ENCODE measurements around the gene PPP1R12B. TPM values are rescaled to one million over a fixed set of nuclear protein-coding genes. Genes with fewer than 3 reads are reported as not detected.
"Not testable (repeated sequence)": the region's sequence is repeated elsewhere in the genome, so short reads cannot be mapped to it uniquely, and the experiment has no call there.

PPP1R12B gene
- total RNA-seq, 5 donors from 2014 or later (not counting 1 experiment from before 2014, with no cell fraction given) = 24.3 to 40.9 (median 27.0) TPM

DNA sequence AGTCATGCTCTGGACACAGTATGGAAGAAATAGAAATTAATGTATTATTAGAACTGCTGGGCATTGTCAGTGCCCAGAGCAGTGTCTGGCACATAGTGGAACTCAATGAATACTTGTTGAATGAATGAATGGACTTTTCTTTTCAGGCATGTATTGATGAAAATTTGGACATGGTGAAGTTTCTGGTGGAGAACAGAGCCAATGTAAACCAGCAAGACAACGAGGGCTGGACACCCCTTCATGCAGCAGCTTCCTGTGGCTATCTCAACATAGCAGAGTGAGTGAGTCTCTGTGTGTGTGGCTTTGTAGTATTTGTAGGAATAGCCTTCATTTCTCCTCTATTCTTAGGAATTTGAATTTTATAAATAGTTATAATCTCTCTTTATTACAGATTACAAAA, 68.1 kb downstream of the PPP1R12B start:
- no CpG with 5 or more reads among the region's 1 CpG for WGBS (ENCODE audit: insufficient coverage)
- Histone ChIP-seq H3K4me1 (ENCODE audit: control insufficient read depth in 1 of 2, extremely low read depth in 1 of 2, insufficient read depth in 2 of 2, low read length in 2 of 2) (no peaks in the 10 kb centered on the region), H3K9me3 (no peaks in the 10 kb centered on the region), H3K27ac (ENCODE audit: low read length) (no peak overlapping the region), H3K27me3 (replicated peaks in 1 of 2; ENCODE audit: control insufficient read depth in 2 of 2, extremely low read depth in 1 of 2, insufficient read depth in 2 of 2, low read length in 1 of 2) (no peaks in the 10 kb centered on the region), H3K4me3 (ENCODE audit: control insufficient read depth in 1 of 2, extremely low read depth in 1 of 2, low read length in 1 of 2) (no peak overlapping the region), H3K36me3 (ENCODE audit: control insufficient read depth in 2 of 2, extremely low read depth in 1 of 2, insufficient read depth in 1 of 2, low read length in 1 of 2) (no peaks in the 10 kb centered on the region)
- Mint-ChIP-seq H3K27me3 (no peaks in the 10 kb centered on the region), H3K36me3 (peaks cover 18% of the 10 kb centered on the region), H3K9me3 (no peaks in the 10 kb centered on the region), H3K4me1 (no peaks in the 10 kb centered on the region), H3K4me3 (no peak overlapping the region), H3K27ac (no peak overlapping the region)
- DNase-seq = no peak
- no peak for ATAC-seq (replicated peaks in 1 of 4)
- ChIA-PET CTCF (no interaction called here), POLR2A (no interaction called here)

DNA sequence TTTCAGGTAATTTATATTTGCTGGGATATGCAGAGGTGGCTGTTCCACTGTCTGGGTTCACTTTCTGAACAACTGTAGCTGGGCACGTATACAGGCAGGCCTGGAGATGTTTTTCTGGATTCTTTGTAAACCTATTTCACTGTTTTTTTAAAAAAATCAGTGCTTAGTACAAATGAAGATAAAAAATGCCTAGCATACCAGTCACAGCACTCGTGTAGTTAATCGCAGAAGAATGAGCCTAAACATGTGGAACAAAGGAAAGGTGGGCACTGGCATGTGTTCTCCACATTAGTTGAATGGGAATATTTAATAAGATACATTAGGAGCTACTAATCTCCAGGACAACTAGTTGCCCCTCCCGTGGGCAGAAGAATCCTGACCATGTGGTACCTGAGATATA, 68.6 kb downstream of the PPP1R12B start:
- no CpG with 5 or more reads among the region's 4 CpGs for WGBS (ENCODE audit: insufficient coverage)
- ATAC-seq (replicated peaks in 1 of 4); H3K27me3 Mint-ChIP-seq; H3K9me3 Mint-ChIP-seq; H3K27me3 ChIP-seq (replicated peaks in 1 of 2; ENCODE audit: control insufficient read depth in 2 of 2, extremely low read depth in 1 of 2, insufficient read depth in 2 of 2, low read length in 1 of 2); H3K36me3 ChIP-seq (ENCODE audit: control insufficient read depth in 2 of 2, extremely low read depth in 1 of 2, insufficient read depth in 1 of 2, low read length in 1 of 2); H3K4me3 Mint-ChIP-seq; H3K4me1 ChIP-seq (ENCODE audit: control insufficient read depth in 1 of 2, extremely low read depth in 1 of 2, insufficient read depth in 2 of 2, low read length in 2 of 2); H3K27ac Mint-ChIP-seq; H3K4me3 ChIP-seq (ENCODE audit: control insufficient read depth in 1 of 2, extremely low read depth in 1 of 2, low read length in 1 of 2); H3K9me3 ChIP-seq; H3K27ac ChIP-seq (ENCODE audit: low read length); H3K4me1 Mint-ChIP-seq; POLR2A ChIA-PET; CTCF ChIA-PET; DNase-seq: not testable (repeated sequence)
- H3K36me3 Mint-ChIP-seq = peaks cover 18% of the 10 kb centered on the region

DNA sequence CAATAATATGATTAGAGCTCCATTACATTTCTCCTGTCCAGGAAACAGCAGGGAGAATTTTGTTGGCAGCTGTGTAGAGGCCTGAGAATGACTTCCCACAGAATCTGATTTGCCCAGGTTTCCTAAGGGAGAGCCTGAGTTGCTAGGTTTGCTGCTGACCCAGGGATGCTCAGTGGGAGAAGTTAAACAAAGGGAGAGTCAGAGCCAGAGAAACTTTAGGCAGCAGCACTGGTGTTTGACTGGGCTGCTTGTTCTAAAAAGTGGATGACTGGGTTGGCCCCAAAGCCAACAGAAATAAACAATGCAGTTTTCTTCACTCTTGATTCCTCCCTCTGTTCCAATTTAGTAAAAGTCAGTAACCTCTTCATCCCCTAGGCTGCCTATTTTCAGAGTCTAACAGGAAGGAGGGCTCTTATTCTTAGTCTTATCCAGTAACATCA, 69.3 kb downstream of the PPP1R12B start:
- H3K27ac ChIP-seq (ENCODE audit: low read length); H3K4me1 ChIP-seq (ENCODE audit: control insufficient read depth in 1 of 2, extremely low read depth in 1 of 2, insufficient read depth in 2 of 2, low read length in 2 of 2); H3K4me3 ChIP-seq (ENCODE audit: control insufficient read depth in 1 of 2, extremely low read depth in 1 of 2, low read length in 1 of 2); H3K9me3 ChIP-seq; H3K36me3 ChIP-seq (ENCODE audit: control insufficient read depth in 2 of 2, extremely low read depth in 1 of 2, insufficient read depth in 1 of 2, low read length in 1 of 2); H3K4me3 Mint-ChIP-seq; POLR2A ChIA-PET; DNase-seq; H3K27me3 ChIP-seq (replicated peaks in 1 of 2; ENCODE audit: control insufficient read depth in 2 of 2, extremely low read depth in 1 of 2, insufficient read depth in 2 of 2, low read length in 1 of 2); H3K27ac Mint-ChIP-seq; H3K4me1 Mint-ChIP-seq; H3K27me3 Mint-ChIP-seq; ATAC-seq (replicated peaks in 1 of 4); H3K9me3 Mint-ChIP-seq: not testable (repeated sequence)
- peaks cover 22% of the 10 kb centered on the region for H3K36me3 Mint-ChIP-seq
- CTCF ChIA-PET = interaction anchor here in 1 of 2 donors (0.7 kb wide), 1 partner anchor 297 kb away, joined by 3 read pairs; no protein-coding TSS in a partner anchor

- peaks cover 29% of the 10 kb centered on the region for H3K36me3 Mint-ChIP-seq
- H3K27ac ChIP-seq (ENCODE audit: low read length); H3K4me3 Mint-ChIP-seq; H3K9me3 Mint-ChIP-seq; H3K36me3 ChIP-seq (ENCODE audit: control insufficient read depth in 2 of 2, extremely low read depth in 1 of 2, insufficient read depth in 1 of 2, low read length in 1 of 2); H3K27me3 Mint-ChIP-seq; POLR2A ChIA-PET; ATAC-seq (replicated peaks in 1 of 4); H3K4me1 Mint-ChIP-seq; DNase-seq; H3K4me1 ChIP-seq (ENCODE audit: control insufficient read depth in 1 of 2, extremely low read depth in 1 of 2, insufficient read depth in 2 of 2, low read length in 2 of 2); CTCF ChIA-PET; H3K9me3 ChIP-seq; H3K27me3 ChIP-seq (replicated peaks in 1 of 2; ENCODE audit: control insufficient read depth in 2 of 2, extremely low read depth in 1 of 2, insufficient read depth in 2 of 2, low read length in 1 of 2); H3K27ac Mint-ChIP-seq; H3K4me3 ChIP-seq (ENCODE audit: control insufficient read depth in 1 of 2, extremely low read depth in 1 of 2, low read length in 1 of 2): not testable (repeated sequence)
- WGBS (ENCODE audit: insufficient coverage) = 100% methylated on average over 1 of the region's 3 CpGs
Observed at GRCh38 chr1:202419731-202420130, 71.2 kb downstream of the PPP1R12B start.

GRCh38 chr1:202420422-202421094, 72.1 kb downstream of the PPP1R12B start:
- POLR2A ChIA-PET; H3K4me1 ChIP-seq (ENCODE audit: control insufficient read depth in 1 of 2, extremely low read depth in 1 of 2, insufficient read depth in 2 of 2, low read length in 2 of 2); H3K4me3 Mint-ChIP-seq; H3K27ac Mint-ChIP-seq; H3K27me3 ChIP-seq (replicated peaks in 1 of 2; ENCODE audit: control insufficient read depth in 2 of 2, extremely low read depth in 1 of 2, insufficient read depth in 2 of 2, low read length in 1 of 2); ATAC-seq (replicated peaks in 1 of 4); H3K36me3 ChIP-seq (ENCODE audit: control insufficient read depth in 2 of 2, extremely low read depth in 1 of 2, insufficient read depth in 1 of 2, low read length in 1 of 2); H3K9me3 Mint-ChIP-seq; H3K27me3 Mint-ChIP-seq; DNase-seq; H3K9me3 ChIP-seq; H3K4me3 ChIP-seq (ENCODE audit: control insufficient read depth in 1 of 2, extremely low read depth in 1 of 2, low read length in 1 of 2); H3K27ac ChIP-seq (ENCODE audit: low read length); H3K4me1 Mint-ChIP-seq: not testable (repeated sequence)
- CTCF ChIA-PET = interaction anchor here (0.7 kb wide), 2 partner anchors 14 to 23 kb away, joined by 3 to 5 read pairs; no protein-coding TSS in a partner anchor
- WGBS (ENCODE audit: insufficient coverage) = 83% methylated on average over 1 of the region's 3 CpGs
- H3K36me3 Mint-ChIP-seq = peaks cover 33% of the 10 kb centered on the region

DNA sequence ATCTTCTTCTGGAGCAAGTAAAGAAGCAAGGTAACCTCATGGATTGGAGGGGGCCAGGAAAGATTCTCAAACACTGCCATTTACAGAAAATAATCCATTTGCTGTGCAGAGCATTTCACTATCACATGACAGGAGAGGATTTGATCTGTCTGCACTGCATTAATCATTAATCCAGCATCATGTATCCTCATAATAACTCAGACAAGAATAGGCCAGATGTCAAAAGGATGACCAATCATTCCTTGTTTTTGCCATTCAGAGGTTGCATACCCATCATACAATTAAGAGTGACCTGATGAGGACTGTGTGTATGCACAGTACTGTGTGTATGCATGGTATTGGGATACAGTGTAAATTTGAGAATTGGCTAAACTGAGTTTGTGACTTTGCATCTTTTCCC, 74.2 kb downstream of the PPP1R12B start:
- H3K27me3 Mint-ChIP-seq; CTCF ChIA-PET; DNase-seq; POLR2A ChIA-PET; H3K4me3 ChIP-seq (ENCODE audit: control insufficient read depth in 1 of 2, extremely low read depth in 1 of 2, low read length in 1 of 2); H3K4me3 Mint-ChIP-seq; H3K36me3 ChIP-seq (ENCODE audit: control insufficient read depth in 2 of 2, extremely low read depth in 1 of 2, insufficient read depth in 1 of 2, low read length in 1 of 2); ATAC-seq (replicated peaks in 1 of 4); H3K9me3 ChIP-seq; H3K27ac Mint-ChIP-seq; H3K4me1 ChIP-seq (ENCODE audit: control insufficient read depth in 1 of 2, extremely low read depth in 1 of 2, insufficient read depth in 2 of 2, low read length in 2 of 2); H3K27me3 ChIP-seq (replicated peaks in 1 of 2; ENCODE audit: control insufficient read depth in 2 of 2, extremely low read depth in 1 of 2, insufficient read depth in 2 of 2, low read length in 1 of 2); H3K27ac ChIP-seq (ENCODE audit: low read length); H3K9me3 Mint-ChIP-seq; H3K4me1 Mint-ChIP-seq: not testable (repeated sequence)
- peaks cover 32% of the 10 kb centered on the region for H3K36me3 Mint-ChIP-seq

GRCh38 chr1:202424260-202424659, 75.8 kb downstream of the PPP1R12B start:
- H3K27me3 ChIP-seq (replicated peaks in 1 of 2; ENCODE audit: control insufficient read depth in 2 of 2, extremely low read depth in 1 of 2, insufficient read depth in 2 of 2, low read length in 1 of 2); H3K4me1 Mint-ChIP-seq; H3K4me3 Mint-ChIP-seq; H3K4me3 ChIP-seq (ENCODE audit: control insufficient read depth in 1 of 2, extremely low read depth in 1 of 2, low read length in 1 of 2); H3K27me3 Mint-ChIP-seq; DNase-seq; ATAC-seq (replicated peaks in 1 of 4); H3K9me3 Mint-ChIP-seq; CTCF ChIA-PET; H3K27ac ChIP-seq (ENCODE audit: low read length); H3K36me3 ChIP-seq (ENCODE audit: control insufficient read depth in 2 of 2, extremely low read depth in 1 of 2, insufficient read depth in 1 of 2, low read length in 1 of 2); POLR2A ChIA-PET; H3K27ac Mint-ChIP-seq; H3K9me3 ChIP-seq; H3K4me1 ChIP-seq (ENCODE audit: control insufficient read depth in 1 of 2, extremely low read depth in 1 of 2, insufficient read depth in 2 of 2, low read length in 2 of 2): not testable (repeated sequence)
- peaks cover 37% of the 10 kb centered on the region for H3K36me3 Mint-ChIP-seq
- no CpG with 5 or more reads among the region's 5 CpGs for WGBS (ENCODE audit: insufficient coverage)

All from T-cell (primary cell).